NB4 (cell line): ENCODE results near the gene SLC17A7.

Source experiments
- DNase-seq: peaks from one replicate; pipeline ENCODE4 v3.0.0; 2010; ENCODE audit warnings: low read depth
- H3K4me3 ChIP-seq: one replicate; pipeline ENCODE4 v1.5.1; 2011; ENCODE audit warnings: mild to moderate bottlenecking, low read depth, low read length, moderate library complexity
- MYC ChIP-seq: IDR thresholded peaks from 2 replicates; pipeline ENCODE4 v1.6.1; 2011; ENCODE audit warnings: low read depth, low read length
- POLR2A ChIP-seq: IDR thresholded peaks from 2 replicates; pipeline ENCODE4 v1.6.1; 2011; ENCODE audit warnings: mild to moderate bottlenecking; ENCODE audit not compliant: insufficient read length; ENCODE audit errors: extremely low read depth
- TF ChIP-seq, protein P1 (sequence below): IDR thresholded peaks from 2 replicates; pipeline ENCODE4 v1.6.1; 2011; ENCODE audit warnings: low read depth, low read length
- TF ChIP-seq, protein P2 (sequence below): IDR thresholded peaks from one replicate; pipeline ENCODE4 v1.5.1; 2012; ENCODE audit warnings: low read depth, low read length

Gene SLC17A7

DNA sequence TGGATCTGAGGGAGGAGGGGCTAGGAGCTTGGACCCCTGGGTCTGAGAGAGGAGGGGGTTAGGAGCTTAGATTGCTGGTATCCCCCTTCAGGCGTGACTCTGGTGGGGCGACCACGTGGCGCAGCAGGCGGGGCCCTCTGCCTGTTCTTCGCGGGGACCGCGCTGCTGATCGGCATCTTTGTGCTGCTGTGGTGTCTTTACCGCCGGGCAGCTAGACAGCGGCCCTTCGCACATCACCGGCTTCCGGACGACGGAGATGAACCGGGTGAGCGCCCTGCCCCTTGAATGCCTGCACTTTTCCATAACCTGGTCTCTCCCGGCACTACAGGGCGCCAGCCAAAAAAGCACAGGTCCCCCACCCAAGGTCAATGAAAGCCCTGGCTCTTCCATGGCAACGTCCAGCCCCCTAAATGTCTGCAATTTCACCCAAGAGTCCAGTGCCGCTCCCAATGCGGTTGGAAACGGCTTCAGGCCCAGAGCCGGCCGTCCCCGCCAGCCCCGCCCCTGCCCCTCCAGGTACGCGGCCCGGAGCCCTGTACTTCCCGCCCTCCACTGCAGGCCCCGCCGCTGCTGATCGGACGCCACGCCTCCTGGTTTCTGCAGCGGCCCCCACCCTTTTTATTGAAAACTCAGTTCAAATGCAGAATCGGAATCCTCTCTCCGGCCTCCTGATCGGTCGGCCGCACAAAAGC, 13.3 kb downstream of the SLC17A7 start:
- no peak overlapping the region for H3K4me3 ChIP-seq
- DNase-seq = peak; percentile 54

DNA sequence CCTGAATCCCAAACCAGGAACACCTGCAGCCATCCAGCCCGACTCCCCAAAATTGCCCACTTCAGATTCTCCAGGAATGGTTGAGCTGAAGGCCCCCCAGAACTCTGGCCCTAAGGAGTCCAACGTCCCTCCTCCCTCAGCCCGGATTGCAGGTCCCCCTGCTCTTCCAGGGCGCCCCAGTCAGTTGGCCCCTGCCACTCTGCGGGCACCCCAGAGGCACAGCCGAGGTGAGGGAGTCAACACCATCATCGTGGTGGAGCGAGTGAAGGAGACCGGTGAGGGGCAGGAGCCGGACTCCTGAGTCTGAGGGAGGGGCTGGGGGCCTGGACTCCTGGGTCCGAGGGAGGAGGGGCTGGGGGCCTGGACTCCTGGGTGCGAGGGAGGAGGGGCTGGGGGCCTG, 14.0 kb downstream of the SLC17A7 start:
- no peak for DNase-seq
- TF ChIP-seq MYC = no peak
- TF ChIP-seq, protein P1, sequence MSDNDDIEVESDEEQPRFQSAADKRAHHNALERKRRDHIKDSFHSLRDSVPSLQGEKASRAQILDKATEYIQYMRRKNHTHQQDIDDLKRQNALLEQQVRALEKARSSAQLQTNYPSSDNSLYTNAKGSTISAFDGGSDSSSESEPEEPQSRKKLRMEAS = no peak
- no peak for TF ChIP-seq POLR2A
- TF ChIP-seq, protein P2, sequence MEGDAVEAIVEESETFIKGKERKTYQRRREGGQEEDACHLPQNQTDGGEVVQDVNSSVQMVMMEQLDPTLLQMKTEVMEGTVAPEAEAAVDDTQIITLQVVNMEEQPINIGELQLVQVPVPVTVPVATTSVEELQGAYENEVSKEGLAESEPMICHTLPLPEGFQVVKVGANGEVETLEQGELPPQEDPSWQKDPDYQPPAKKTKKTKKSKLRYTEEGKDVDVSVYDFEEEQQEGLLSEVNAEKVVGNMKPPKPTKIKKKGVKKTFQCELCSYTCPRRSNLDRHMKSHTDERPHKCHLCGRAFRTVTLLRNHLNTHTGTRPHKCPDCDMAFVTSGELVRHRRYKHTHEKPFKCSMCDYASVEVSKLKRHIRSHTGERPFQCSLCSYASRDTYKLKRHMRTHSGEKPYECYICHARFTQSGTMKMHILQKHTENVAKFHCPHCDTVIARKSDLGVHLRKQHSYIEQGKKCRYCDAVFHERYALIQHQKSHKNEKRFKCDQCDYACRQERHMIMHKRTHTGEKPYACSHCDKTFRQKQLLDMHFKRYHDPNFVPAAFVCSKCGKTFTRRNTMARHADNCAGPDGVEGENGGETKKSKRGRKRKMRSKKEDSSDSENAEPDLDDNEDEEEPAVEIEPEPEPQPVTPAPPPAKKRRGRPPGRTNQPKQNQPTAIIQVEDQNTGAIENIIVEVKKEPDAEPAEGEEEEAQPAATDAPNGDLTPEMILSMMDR = no peak
- no peak overlapping the region for H3K4me3 ChIP-seq

More for the DNA sequence above, 13.3 kb downstream of the SLC17A7 start:
- TF ChIP-seq, protein P2 = no peak
- no peak for TF ChIP-seq POLR2A
- no peak for TF ChIP-seq MYC
- TF ChIP-seq, protein P1 = no peak

DNA sequence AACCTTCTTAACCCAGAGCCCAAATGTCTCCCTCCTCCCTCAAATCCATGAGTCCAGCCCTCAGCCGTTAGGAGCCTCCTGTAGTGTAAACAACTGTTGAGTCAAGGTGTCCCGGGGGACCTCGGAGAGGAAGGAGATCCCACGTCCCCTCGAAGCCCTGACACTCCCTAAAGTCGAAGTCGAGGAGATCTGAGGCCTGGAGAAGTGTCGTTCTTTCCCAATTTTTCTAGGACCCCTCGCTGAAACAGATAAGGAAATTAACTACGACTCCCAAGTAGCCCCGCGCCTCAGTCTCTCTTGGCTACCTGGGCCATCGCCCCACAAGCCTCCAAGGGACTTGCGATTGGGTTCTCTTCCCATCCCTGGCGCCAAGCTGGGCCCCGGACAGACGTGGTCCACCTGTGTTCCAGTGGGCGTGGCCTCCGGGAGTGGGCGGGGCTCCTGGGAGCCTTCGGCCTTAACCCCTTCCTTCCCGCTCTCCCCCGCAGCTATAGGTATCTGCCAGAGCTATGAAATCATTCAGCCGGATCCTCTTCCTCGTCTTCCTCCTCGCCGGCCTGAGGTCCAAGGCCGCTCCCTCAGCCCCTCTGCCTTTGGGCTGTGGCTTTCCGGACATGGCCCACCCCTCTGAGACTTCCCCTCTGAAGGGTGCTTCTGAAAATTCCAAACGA, 15.3 kb downstream of the SLC17A7 start:
- TF ChIP-seq, protein P1 = no peak
- TF ChIP-seq MYC = no peak
- TF ChIP-seq POLR2A = no peak
- TF ChIP-seq, protein P2 = no peak
- peak; percentile 53 for DNase-seq
- no peak overlapping the region for H3K4me3 ChIP-seq

DNA sequence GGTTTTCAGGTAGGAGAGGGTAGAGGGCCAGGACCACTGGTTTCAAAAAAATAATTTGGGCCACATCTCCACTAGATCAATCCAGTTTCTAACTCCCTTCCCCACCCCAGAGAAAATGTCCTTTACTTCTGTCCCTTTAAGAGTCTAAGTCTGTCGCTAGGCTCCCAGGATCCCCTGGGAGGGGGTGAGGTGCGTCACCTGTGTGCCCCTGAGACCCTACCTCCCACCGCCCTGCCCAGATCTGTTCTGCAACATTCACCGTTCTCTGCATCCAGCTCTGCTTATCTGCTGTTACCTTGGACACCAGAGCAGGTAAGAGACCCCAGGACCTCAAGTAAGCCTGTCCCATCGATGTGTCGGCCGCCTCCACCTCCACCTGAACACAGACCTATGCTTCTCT, 16.1 kb downstream of the SLC17A7 start, which contains the start of gene GFY:
TSS of gene GFY (plus strand) at position 211 of the 400 bp plus-strand sequence. CDS start 1,043 bp downstream, outside the sequence.
- DNase-seq = no peak
- TF ChIP-seq MYC (no peak), POLR2A (no peak)
- TF ChIP-seq, protein P2 = no peak
- TF ChIP-seq, protein P1 = no peak
- no peak within 1 kb of the TSS for H3K4me3 ChIP-seq

DNA sequence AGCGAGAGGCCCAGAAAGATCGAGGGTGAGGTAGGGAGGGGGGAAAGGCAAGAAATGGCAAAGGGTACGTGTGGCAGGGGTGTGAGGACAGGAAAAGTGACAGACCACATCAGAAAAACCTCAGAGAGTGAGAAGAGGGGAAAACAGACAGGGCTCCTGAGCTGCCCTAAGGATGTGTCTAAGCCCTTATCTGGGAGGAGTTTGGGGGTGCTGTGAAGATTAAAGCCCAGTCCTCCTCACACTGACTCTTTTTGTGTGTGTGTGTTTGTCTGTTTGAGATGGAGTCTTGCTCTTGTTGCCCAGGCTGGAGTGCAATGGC, 17.4 kb downstream of the SLC17A7 start:
- TF ChIP-seq, protein P2 = no peak
- TF ChIP-seq POLR2A (no peak), MYC (no peak)
- TF ChIP-seq, protein P1 = no peak
- DNase-seq = no peak
- no peak overlapping the region for H3K4me3 ChIP-seq
